ENCODE measurements around the gene SCN7A. TPM values are rescaled to one million over a fixed set of nuclear protein-coding genes. Genes with fewer than 3 reads are reported as not detected.

The SCN7A gene
- total RNA-seq, 1 experiment from 2014 or later = 0.17 TPM

DNA sequence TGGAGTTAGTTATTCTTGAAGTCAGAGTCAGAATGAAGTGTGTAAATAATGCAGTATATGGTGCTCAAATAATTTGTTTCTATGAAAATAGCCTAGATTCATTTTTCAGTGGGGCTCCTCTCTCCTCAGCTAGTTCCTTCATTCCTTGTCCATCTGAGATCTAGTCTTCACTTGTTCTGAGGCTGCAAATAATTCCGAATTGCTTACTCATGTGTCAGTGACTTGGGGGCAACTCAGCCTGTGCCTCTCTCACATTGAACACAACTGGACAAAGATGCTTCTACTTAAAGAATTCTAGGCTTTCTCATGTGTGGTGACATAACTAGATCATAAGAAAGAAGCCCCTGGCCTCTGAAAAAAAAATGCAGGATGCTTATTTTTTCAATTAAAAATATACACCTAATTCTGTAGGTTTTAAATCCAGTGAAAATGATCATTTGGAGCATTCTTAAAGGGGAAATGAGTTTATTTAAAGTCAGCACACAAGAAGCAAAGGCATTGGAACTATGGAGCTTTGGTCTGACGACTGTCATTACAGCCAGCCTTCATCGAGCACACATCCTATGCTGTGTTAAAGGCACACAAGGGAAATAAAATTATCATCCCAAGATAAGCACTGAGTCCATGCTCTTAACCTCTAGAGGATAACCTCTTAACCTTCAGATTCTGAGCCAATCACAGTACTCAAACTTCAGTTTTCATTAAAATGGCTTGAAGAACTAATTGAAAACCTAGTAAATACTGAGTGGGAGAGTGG, 24.8 kb upstream of the SCN7A start:
- DNase-seq (ENCODE audit: low spot score) = no peak
- no peak for ATAC-seq
- Mint-ChIP-seq H3K27ac (no peak overlapping the region), H3K4me1 (peaks cover 9% of the 10 kb centered on the region), H3K36me3 (no peaks in the 10 kb centered on the region), H3K4me3 (no peak overlapping the region), H3K9me3 (no peaks in the 10 kb centered on the region), H3K27me3 (ENCODE audit: low read depth) (no peaks in the 10 kb centered on the region)
- TF ChIP-seq RORB (CRISPR knock-in tag; IDR thresholded peaks at IDR 0.05) (no peak), JAZF1 (CRISPR knock-in tag; IDR thresholded peaks at IDR 0.05) (no peak), FOXP1 (CRISPR knock-in tag; IDR thresholded peaks at IDR 0.05; ENCODE audit: borderline replicate concordance) (no peak), SMAD4 (CRISPR knock-in tag; IDR thresholded peaks at IDR 0.05) (no peak), ZNF317 (CRISPR knock-in tag; IDR thresholded peaks at IDR 0.05; ENCODE audit: borderline replicate concordance, low read depth) (no peak), MYBL2 (CRISPR knock-in tag; IDR thresholded peaks at IDR 0.05) (no peak), ZNF232 (CRISPR knock-in tag; IDR thresholded peaks at IDR 0.05) (no peak), ATF1 (CRISPR knock-in tag; IDR thresholded peaks at IDR 0.05) (no peak), NFYB (CRISPR knock-in tag; conservative IDR thresholded peaks at IDR 0.05; ENCODE audit: low read depth) (no peak), FOXJ3 (CRISPR knock-in tag; IDR thresholded peaks at IDR 0.05; ENCODE audit: borderline replicate concordance) (no peak), IRF2 (CRISPR knock-in tag; IDR thresholded peaks at IDR 0.05; ENCODE audit: borderline replicate concordance, low read depth) (no peak), SP1 (CRISPR knock-in tag; conservative IDR thresholded peaks at IDR 0.05) (no peak), ZBTB21 (CRISPR knock-in tag; IDR thresholded peaks at IDR 0.05; ENCODE audit: borderline replicate concordance) (no peak), GABPB1 (CRISPR knock-in tag; IDR thresholded peaks at IDR 0.05) (no peak)
- TF ChIP-seq, protein P1, sequence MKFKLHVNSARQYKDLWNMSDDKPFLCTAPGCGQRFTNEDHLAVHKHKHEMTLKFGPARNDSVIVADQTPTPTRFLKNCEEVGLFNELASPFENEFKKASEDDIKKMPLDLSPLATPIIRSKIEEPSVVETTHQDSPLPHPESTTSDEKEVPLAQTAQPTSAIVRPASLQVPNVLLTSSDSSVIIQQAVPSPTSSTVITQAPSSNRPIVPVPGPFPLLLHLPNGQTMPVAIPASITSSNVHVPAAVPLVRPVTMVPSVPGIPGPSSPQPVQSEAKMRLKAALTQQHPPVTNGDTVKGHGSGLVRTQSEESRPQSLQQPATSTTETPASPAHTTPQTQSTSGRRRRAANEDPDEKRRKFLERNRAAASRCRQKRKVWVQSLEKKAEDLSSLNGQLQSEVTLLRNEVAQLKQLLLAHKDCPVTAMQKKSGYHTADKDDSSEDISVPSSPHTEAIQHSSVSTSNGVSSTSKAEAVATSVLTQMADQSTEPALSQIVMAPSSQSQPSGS (CRISPR knock-in tag; IDR thresholded peaks at IDR 0.05; ENCODE audit: borderline replicate concordance, low read depth) = no peak
- TF ChIP-seq, protein P2, sequence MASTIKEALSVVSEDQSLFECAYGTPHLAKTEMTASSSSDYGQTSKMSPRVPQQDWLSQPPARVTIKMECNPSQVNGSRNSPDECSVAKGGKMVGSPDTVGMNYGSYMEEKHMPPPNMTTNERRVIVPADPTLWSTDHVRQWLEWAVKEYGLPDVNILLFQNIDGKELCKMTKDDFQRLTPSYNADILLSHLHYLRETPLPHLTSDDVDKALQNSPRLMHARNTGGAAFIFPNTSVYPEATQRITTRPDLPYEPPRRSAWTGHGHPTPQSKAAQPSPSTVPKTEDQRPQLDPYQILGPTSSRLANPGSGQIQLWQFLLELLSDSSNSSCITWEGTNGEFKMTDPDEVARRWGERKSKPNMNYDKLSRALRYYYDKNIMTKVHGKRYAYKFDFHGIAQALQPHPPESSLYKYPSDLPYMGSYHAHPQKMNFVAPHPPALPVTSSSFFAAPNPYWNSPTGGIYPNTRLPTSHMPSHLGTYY (CRISPR knock-in tag; IDR thresholded peaks at IDR 0.05) = no peak
- TF ChIP-seq, protein P3, sequence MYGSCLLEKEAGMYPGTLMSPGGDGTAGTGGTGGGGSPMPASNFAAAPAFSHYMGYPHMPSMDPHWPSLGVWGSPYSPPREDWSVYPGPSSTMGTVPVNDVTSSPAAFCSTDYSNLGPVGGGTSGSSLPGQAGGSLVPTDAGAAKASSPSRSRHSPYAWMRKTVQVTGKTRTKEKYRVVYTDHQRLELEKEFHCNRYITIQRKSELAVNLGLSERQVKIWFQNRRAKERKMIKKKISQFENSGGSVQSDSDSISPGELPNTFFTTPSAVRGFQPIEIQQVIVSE (CRISPR knock-in tag; IDR thresholded peaks at IDR 0.05; ENCODE audit: borderline replicate concordance) = no peak
- TF ChIP-seq, protein P4, sequence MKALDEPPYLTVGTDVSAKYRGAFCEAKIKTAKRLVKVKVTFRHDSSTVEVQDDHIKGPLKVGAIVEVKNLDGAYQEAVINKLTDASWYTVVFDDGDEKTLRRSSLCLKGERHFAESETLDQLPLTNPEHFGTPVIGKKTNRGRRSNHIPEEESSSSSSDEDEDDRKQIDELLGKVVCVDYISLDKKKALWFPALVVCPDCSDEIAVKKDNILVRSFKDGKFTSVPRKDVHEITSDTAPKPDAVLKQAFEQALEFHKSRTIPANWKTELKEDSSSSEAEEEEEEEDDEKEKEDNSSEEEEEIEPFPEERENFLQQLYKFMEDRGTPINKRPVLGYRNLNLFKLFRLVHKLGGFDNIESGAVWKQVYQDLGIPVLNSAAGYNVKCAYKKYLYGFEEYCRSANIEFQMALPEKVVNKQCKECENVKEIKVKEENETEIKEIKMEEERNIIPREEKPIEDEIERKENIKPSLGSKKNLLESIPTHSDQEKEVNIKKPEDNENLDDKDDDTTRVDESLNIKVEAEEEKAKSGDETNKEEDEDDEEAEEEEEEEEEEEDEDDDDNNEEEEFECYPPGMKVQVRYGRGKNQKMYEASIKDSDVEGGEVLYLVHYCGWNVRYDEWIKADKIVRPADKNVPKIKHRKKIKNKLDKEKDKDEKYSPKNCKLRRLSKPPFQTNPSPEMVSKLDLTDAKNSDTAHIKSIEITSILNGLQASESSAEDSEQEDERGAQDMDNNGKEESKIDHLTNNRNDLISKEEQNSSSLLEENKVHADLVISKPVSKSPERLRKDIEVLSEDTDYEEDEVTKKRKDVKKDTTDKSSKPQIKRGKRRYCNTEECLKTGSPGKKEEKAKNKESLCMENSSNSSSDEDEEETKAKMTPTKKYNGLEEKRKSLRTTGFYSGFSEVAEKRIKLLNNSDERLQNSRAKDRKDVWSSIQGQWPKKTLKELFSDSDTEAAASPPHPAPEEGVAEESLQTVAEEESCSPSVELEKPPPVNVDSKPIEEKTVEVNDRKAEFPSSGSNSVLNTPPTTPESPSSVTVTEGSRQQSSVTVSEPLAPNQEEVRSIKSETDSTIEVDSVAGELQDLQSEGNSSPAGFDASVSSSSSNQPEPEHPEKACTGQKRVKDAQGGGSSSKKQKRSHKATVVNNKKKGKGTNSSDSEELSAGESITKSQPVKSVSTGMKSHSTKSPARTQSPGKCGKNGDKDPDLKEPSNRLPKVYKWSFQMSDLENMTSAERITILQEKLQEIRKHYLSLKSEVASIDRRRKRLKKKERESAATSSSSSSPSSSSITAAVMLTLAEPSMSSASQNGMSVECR (CRISPR knock-in tag; IDR thresholded peaks at IDR 0.05; ENCODE audit: borderline replicate concordance) = no peak
- TF ChIP-seq, protein P5, sequence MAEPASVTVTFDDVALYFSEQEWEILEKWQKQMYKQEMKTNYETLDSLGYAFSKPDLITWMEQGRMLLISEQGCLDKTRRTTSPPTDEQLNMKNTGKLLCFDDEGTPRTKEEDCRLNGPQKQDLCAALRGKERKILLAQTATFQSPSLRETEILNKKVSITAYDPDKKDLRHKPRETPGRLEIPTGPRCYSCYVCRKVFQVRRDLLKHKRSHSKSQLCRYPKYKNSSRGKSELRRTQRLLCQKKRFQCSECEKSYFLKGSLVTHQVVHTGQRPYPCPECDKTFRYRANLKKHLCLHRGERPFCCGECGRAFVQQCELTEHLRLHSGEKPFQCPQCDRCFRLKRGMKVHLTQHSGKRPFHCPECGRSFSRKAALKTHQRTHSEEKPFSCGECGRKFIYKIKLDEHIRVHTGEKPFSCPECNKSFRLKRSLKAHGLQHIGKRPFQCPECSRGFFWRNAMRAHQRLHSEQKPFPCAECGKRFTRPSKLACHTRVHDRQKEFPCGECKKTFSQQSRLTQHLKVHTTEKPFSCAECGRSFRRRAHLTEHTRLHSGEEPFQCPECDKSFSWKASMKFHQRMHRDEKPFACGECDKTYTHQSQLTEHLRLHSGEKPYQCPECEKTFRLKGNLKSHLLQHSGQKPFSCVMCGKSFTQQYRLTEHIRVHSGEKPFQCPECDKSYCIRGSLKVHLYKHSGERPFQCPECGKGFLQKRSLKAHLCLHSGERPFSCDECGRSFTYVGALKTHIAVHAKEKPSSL (CRISPR knock-in tag; conservative IDR thresholded peaks at IDR 0.05) = no peak
- ChIA-PET POLR2A (interaction anchor here (0.6 kb wide), 1 partner anchor 1493 kb away, joined by 4 read pairs; no protein-coding TSS in a partner anchor), CTCF (no interaction called here)

Data from WTC11 (cell line).